ENCODE results near the gene COX7A1. TPM values are rescaled to one million over a fixed set of nuclear protein-coding genes. Genes with fewer than 3 reads are reported as not detected.

COX7A1 gene
- total RNA-seq, 1 experiment from 2014 or later: not detected

- CTCF ChIA-PET: no interaction called here
- no peak for ATAC-seq
Measured at GRCh38 chr19:36111200-36111539, 41.1 kb downstream of the COX7A1 start.

GRCh38 chr19:36110487-36111199 is 41.6 kb downstream of the COX7A1 start, which contains the start of gene OVOL3:
Gene OVOL3 (plus strand): TSS chr19:36111143. CDS start chr19:36111203, 60 bp downstream.
- DNase-seq: no peak
- no TSS peak for BruUV-seq (replicated peaks)
- Histone ChIP-seq H3K27me3 (ENCODE audit: low read length) (no peaks in the 10 kb centered on the region), H3F3A (ENCODE audit: low read length, unreplicated experiment) (no peaks in the 10 kb centered on the region), H3K4me1 (ENCODE audit: insufficient read depth, low read length) (0 out of 2 replicates have a peak, but pooled peaks cover 10% of the 10 kb centered on the region), H3K27ac (ENCODE audit: low read length) (no peak within 1 kb of the TSS), H3K4me3 (ENCODE audit: low read length) (no peak within 1 kb of the TSS), H4K20me1 (ENCODE audit: low read length) (no peaks in the 10 kb centered on the region), H3K36me3 (ENCODE audit: low read depth, low read length) (no peaks in the 10 kb centered on the region), H3K9me2 (replicated peaks; ENCODE audit: low read length) (no peaks in the 10 kb centered on the region), H3K9me3 (ENCODE audit: low read length) (no peaks in the 10 kb centered on the region), H3K4me2 (ENCODE audit: low read length) (no peak within 1 kb of the TSS), H3K79me2 (ENCODE audit: low read length) (peaks cover 16% of the 10 kb centered on the region; the same call in 1 of the 2 replicates), H3K9ac (ENCODE audit: low read length) (no peak within 1 kb of the TSS), H2AFZ (ENCODE audit: low read length) (no peak within 1 kb of the TSS)
- CTCF ChIA-PET: no interaction called here
- intact Hi-C loops (cut with micrococcal nuclease): no loop called here
- POLR2A ChIA-PET (ENCODE audit: unreplicated experiment): no interaction called here
- no peak for ATAC-seq
- no peak for TF ChIP-seq EZH2phosphoT487 (IDR thresholded peaks at IDR 0.05; ENCODE audit: borderline replicate concordance, low read length)
- TF ChIP-seq, protein P1, sequence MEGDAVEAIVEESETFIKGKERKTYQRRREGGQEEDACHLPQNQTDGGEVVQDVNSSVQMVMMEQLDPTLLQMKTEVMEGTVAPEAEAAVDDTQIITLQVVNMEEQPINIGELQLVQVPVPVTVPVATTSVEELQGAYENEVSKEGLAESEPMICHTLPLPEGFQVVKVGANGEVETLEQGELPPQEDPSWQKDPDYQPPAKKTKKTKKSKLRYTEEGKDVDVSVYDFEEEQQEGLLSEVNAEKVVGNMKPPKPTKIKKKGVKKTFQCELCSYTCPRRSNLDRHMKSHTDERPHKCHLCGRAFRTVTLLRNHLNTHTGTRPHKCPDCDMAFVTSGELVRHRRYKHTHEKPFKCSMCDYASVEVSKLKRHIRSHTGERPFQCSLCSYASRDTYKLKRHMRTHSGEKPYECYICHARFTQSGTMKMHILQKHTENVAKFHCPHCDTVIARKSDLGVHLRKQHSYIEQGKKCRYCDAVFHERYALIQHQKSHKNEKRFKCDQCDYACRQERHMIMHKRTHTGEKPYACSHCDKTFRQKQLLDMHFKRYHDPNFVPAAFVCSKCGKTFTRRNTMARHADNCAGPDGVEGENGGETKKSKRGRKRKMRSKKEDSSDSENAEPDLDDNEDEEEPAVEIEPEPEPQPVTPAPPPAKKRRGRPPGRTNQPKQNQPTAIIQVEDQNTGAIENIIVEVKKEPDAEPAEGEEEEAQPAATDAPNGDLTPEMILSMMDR (conservative IDR thresholded peaks at IDR 0.05; ENCODE audit: low read depth, low read length): no peak
- TF ChIP-seq EZH2 (IDR thresholded peaks at IDR 0.05; ENCODE audit: low read length, unreplicated experiment): no peak

More at GRCh38 chr19:36111200-36111539, 41.1 kb downstream of the COX7A1 start:
- no peak for DNase-seq
- H3K9me3 ChIP-seq (ENCODE audit: low read length): no peaks in the 10 kb centered on the region
- no peak overlapping the region for H3K4me3 ChIP-seq (ENCODE audit: low read length)
- no peak overlapping the region for H3K27ac ChIP-seq (ENCODE audit: low read length)
- POLR2A ChIA-PET (ENCODE audit: unreplicated experiment): no interaction called here
- H3F3A ChIP-seq (ENCODE audit: low read length, unreplicated experiment): no peaks in the 10 kb centered on the region
- H3K4me1 ChIP-seq (ENCODE audit: insufficient read depth, low read length): peaks cover 13% of the 10 kb centered on the region; the same call in 1 of the 2 replicates
- H3K36me3 ChIP-seq (ENCODE audit: low read depth, low read length): no peaks in the 10 kb centered on the region
- intact Hi-C loops (cut with micrococcal nuclease): no loop called here
- no peak overlapping the region for H3K9ac ChIP-seq (ENCODE audit: low read length)
- H4K20me1 ChIP-seq (ENCODE audit: low read length): no peaks in the 10 kb centered on the region
- H2AFZ ChIP-seq (ENCODE audit: low read length): no peak overlapping the region
- no peaks in the 10 kb centered on the region for H3K27me3 ChIP-seq (ENCODE audit: low read length)
- TF ChIP-seq, protein P1 (conservative IDR thresholded peaks at IDR 0.05; ENCODE audit: low read depth, low read length): no peak
- TF ChIP-seq EZH2 (IDR thresholded peaks at IDR 0.05; ENCODE audit: low read length, unreplicated experiment) (no peak), EZH2phosphoT487 (IDR thresholded peaks at IDR 0.05; ENCODE audit: borderline replicate concordance, low read length) (no peak)
- H3K79me2 ChIP-seq (ENCODE audit: low read length): peaks cover 21% of the 10 kb centered on the region
- no TSS peak for BruUV-seq (replicated peaks)
- no peaks in the 10 kb centered on the region for H3K9me2 ChIP-seq (replicated peaks; ENCODE audit: low read length)
- H3K4me2 ChIP-seq (ENCODE audit: low read length): no peak overlapping the region

DNA sequence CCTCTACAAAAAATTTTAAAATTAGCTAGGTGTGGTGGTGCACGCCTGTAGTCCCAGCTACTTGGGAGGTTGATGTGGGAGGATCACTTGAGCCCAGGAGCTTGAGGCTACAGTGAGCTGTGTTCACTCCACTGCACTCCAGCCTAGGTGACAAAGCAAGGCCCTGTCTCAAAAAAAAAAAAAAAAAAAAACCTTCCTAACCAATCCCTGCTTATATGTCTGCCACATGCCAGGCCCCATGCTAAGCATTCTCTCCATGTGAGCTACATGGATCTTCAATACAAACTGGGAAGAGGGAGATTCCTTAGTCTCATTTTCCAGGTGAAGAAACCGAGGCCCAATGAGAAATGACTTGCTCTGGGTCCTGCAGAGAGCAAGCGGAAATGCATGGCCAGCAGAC is 43.6 kb downstream of the COX7A1 start:
- Histone ChIP-seq H3K4me3 (ENCODE audit: low read length) (no peak overlapping the region), H3K4me2 (ENCODE audit: low read length) (no peak overlapping the region), H2AFZ (ENCODE audit: low read length) (no peak overlapping the region), H3K27ac (ENCODE audit: low read length) (no peak overlapping the region), H4K20me1 (ENCODE audit: low read length) (no peaks in the 10 kb centered on the region), H3K9me3 (ENCODE audit: low read length) (no peaks in the 10 kb centered on the region), H3K4me1 (ENCODE audit: insufficient read depth, low read length) (peaks cover 16% of the 10 kb centered on the region), H3K36me3 (ENCODE audit: low read depth, low read length) (peaks cover 4% of the 10 kb centered on the region; the same call in 1 of the 2 replicates), H3K79me2 (ENCODE audit: low read length) (peaks cover 9% of the 10 kb centered on the region; the same call in 1 of the 2 replicates), H3K27me3 (ENCODE audit: low read length) (no peaks in the 10 kb centered on the region), H3K9me2 (replicated peaks; ENCODE audit: low read length) (no peaks in the 10 kb centered on the region), H3K9ac (ENCODE audit: low read length) (no peak overlapping the region), H3F3A (ENCODE audit: low read length, unreplicated experiment) (no peaks in the 10 kb centered on the region)
- CTCF ChIA-PET: no interaction called here
- no TSS peak for BruUV-seq (replicated peaks)
- no peak for DNase-seq
- TF ChIP-seq EZH2 (IDR thresholded peaks at IDR 0.05; ENCODE audit: low read length, unreplicated experiment): no peak
- TF ChIP-seq, protein P1 (conservative IDR thresholded peaks at IDR 0.05; ENCODE audit: low read depth, low read length): no peak
- no peak for TF ChIP-seq EZH2phosphoT487 (IDR thresholded peaks at IDR 0.05; ENCODE audit: borderline replicate concordance, low read length)
- POLR2A ChIA-PET (ENCODE audit: unreplicated experiment): no interaction called here
- intact Hi-C loops (cut with micrococcal nuclease): no loop called here
- no peak for ATAC-seq
